Right cardiac atrium (tissue), 5 donors: Measurements from ENCODE around the gene NOTCH3. TPM values are rescaled to one million over a fixed set of nuclear protein-coding genes. Genes with fewer than 3 reads are reported as not detected.

Experiments used
- ATAC-seq, 2 donors: fragments of 200-7000 bp; cut with Tn5 transposase; one replicate each; pipeline versions ENCODE4 v1.8.0 to v1.9.1; 2020; ENCODE audit warnings: moderate library complexity in 2 of 2, mild to moderate bottlenecking in 1 of 2
- DNase-seq, 3 donors: peaks; one replicate each; pipeline ENCODE4 v3.0.0-alpha.2; 2020
- H3K27ac ChIP-seq: one replicate; pipeline ENCODE4 v1.5.1; 2013; ENCODE audit warnings: mild to moderate bottlenecking, low read length, control low read depth, moderate library complexity
- H3K27me3 ChIP-seq: one replicate; pipeline ENCODE4 v1.6.1; 2013; ENCODE audit not compliant: control insufficient read depth, insufficient read depth
- H3K4me1 ChIP-seq: one replicate; pipeline ENCODE4 v1.6.1; 2013; ENCODE audit warnings: low read length; ENCODE audit not compliant: control insufficient read depth, insufficient read depth
- H3K4me3 ChIP-seq: one replicate; pipeline ENCODE4 v1.5.1; 2013; ENCODE audit warnings: low read length, control low read depth
- H3K9me3 ChIP-seq: one replicate; pipeline ENCODE4 v1.6.1; 2013; ENCODE audit warnings: low read length; ENCODE audit not compliant: control insufficient read depth
- WGBS: extraction: QIAGEN DNeasy Blood & Tissue Kit; methylation state at CpG from one replicate; pipeline ENCODE4 v1.1.7; 2013; 5-methylcytosine and 5-hydroxymethylcytosine counted together
- intact Hi-C, 4 donors: fragments of 100-400 bp; cut with DNase I; formaldehyde crosslinking; loops; one replicate each; pipeline versions ENCODE4 v1.11.0 to v1.14.0; 2022 to 2023
- polyA plus RNA-seq: library from polyadenylated mRNA; stranded (reverse); fragments of 200-250 nt; gene quantifications from one replicate; pipeline ENCODE4 v1.2.3, GENCODE V29; 2013
- total RNA-seq, 4 donors: library from RNA; stranded (reverse); fragmentation: NEBNext Ultra II Directional; extraction: Animal tissue kit (Norgen Biotek cat#: 25700); gene quantifications; one replicate each; pipeline ENCODE4 v1.2.1, GENCODE V29; 2021
- donor health status: healthy with polysubstance abuse.
- donor health status: DM: no; HTN: yes; CAD: no.
- donor health status: DM: no; HTN: no; CAD: no.
- donor health status: DM: no; HTN: yes; CAD: no; lungs with severe emphysema.
- donor health status: DM: yes; HTN: yes; CAD: no.

Gene NOTCH3
- total and polyA plus RNA-seq, 5 donors = 10.9 to 22.1 (median 15.1) TPM

GRCh38 chr19:15177269-15178116, 23.3 kb downstream of the NOTCH3 start:
- Histone ChIP-seq H3K27ac (no peak overlapping the region), H3K4me3 (peak overlapping the region; percentile 27), H3K27me3 (no peaks in the 10 kb centered on the region)

DNA sequence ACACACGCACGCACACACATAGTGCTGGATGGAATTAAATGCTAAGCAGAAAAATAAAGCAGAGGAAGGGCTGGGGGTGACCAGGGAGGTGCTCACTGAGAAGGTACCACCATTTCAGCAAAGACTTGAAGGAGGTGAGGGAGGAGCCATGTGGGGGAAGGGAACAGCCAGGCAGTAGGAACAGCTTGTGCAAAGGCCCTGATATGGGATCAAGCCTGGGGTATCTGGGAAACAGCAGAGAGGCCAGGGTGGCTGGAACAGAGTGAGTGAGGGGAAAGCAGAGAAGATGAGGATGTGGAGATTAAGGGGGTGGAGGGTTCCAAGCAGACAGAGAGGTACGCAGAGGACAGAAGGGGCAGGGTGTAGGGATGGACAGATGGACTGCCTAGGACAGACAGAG, 25.2 kb downstream of the NOTCH3 start:
- ATAC-seq = no peak
- no peak for DNase-seq
- WGBS = 91% methylated on average over 3 of the region's 3 CpGs
- Histone ChIP-seq H3K4me3 (no peak overlapping the region), H3K27ac (no peak overlapping the region), H3K9me3 (no peaks in the 10 kb centered on the region), H3K4me1 (no peaks in the 10 kb centered on the region), H3K27me3 (no peaks in the 10 kb centered on the region)
- intact Hi-C loops = loop anchor here in 3 of 4 donors (5.0 kb wide), 2 partner anchors 77 to 382 kb away; no protein-coding TSS in a partner anchor

More at GRCh38 chr19:15177269-15178116, 23.3 kb downstream of the NOTCH3 start:
- WGBS = 5% methylated on average over 92 of the region's 92 CpGs
- H3K4me1 ChIP-seq = no peaks in the 10 kb centered on the region
- intact Hi-C loops = loop anchor here (2.0 to 5.0 kb wide), 3 partner anchors 75 to 380 kb away; no protein-coding TSS in a partner anchor
- peak; percentile 79 to 86 for ATAC-seq
- H3K9me3 ChIP-seq = no peaks in the 10 kb centered on the region
- peak; percentile 81 to 94 (median 93) for DNase-seq

- no peak for DNase-seq
- no peaks in the 10 kb centered on the region for H3K4me1 ChIP-seq
- H3K27ac ChIP-seq = no peak overlapping the region
- no peak for ATAC-seq
- H3K4me3 ChIP-seq = no peak overlapping the region
- WGBS = 96% methylated on average over 37 of the region's 37 CpGs
- no peaks in the 10 kb centered on the region for H3K27me3 ChIP-seq
- intact Hi-C loops = no loop called here
- H3K9me3 ChIP-seq = no peaks in the 10 kb centered on the region
These were observed 26.9 kb downstream of the NOTCH3 start for GRCh38 chr19:15173746-15174404.

- no peak for DNase-seq
- intact Hi-C loops = no loop called here
- Histone ChIP-seq H3K27me3 (no peaks in the 10 kb centered on the region), H3K4me3 (no peak overlapping the region), H3K27ac (no peak overlapping the region), H3K9me3 (peaks cover 4% of the 10 kb centered on the region), H3K4me1 (no peaks in the 10 kb centered on the region)
- 87% methylated on average over 32 of the region's 32 CpGs for WGBS
- peak in 1 of 2 donors; percentile 34 for ATAC-seq
These were observed 30.4 kb downstream of the NOTCH3 start for GRCh38 chr19:15170345-15170744.

GRCh38 chr19:15169541-15170285, 31.1 kb downstream of the NOTCH3 start:
- DNase-seq = no peak
- Histone ChIP-seq H3K27me3 (no peaks in the 10 kb centered on the region), H3K27ac (no peak overlapping the region), H3K9me3 (peaks cover 7% of the 10 kb centered on the region), H3K4me3 (no peak overlapping the region), H3K4me1 (no peaks in the 10 kb centered on the region)
- intact Hi-C loops = no loop called here
- WGBS = 79% methylated on average over 10 of the region's 10 CpGs
- ATAC-seq = peak in 1 of 2 donors; percentile 22

DNA sequence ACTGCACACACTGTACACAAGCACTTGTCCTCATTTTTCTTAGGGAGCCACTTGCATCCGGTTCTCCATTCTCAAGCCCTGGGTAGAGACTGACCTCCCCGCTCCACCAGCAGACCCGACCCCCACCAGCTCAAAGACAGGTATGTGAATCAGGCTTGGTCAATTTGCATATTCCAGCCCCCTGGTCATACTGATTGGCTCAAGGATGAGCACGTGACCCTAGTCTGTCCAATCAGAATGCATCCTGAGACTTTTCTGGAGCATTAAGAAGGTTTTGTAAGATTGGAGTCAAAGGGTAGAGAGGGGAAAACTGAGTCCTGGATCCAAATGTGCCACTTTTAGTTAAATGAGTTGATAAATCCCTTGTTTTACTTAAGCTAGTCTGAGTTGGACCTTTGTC, 34.1 kb downstream of the NOTCH3 start:
- no peak overlapping the region for H3K4me3 ChIP-seq
- WGBS = 69% methylated on average over 4 of the region's 4 CpGs
- ATAC-seq = no peak
- H3K27me3 ChIP-seq = no peaks in the 10 kb centered on the region
- intact Hi-C loops = no loop called here
- no peaks in the 10 kb centered on the region for H3K4me1 ChIP-seq
- H3K9me3 ChIP-seq = peaks cover 7% of the 10 kb centered on the region
- DNase-seq = no peak
- no peak overlapping the region for H3K27ac ChIP-seq

- intact Hi-C loops = no loop called here
- ATAC-seq = peak; percentile 44 to 45
These were observed 39.5 kb downstream of the NOTCH3 start for GRCh38 chr19:15161028-15161984.

GRCh38 chr19:15159251-15159650, 41.5 kb downstream of the NOTCH3 start:
- no peak overlapping the region for H3K4me3 ChIP-seq
- H3K9me3 ChIP-seq = no peaks in the 10 kb centered on the region
- no peak overlapping the region for H3K27ac ChIP-seq
- no peaks in the 10 kb centered on the region for H3K4me1 ChIP-seq
- no peak for DNase-seq
- H3K27me3 ChIP-seq = no peaks in the 10 kb centered on the region
- intact Hi-C loops = no loop called here
- no peak for ATAC-seq
- 75% methylated on average over 3 of the region's 3 CpGs for WGBS

More at GRCh38 chr19:15161028-15161984, 39.5 kb downstream of the NOTCH3 start:
- peaks cover 7% of the 10 kb centered on the region for H3K9me3 ChIP-seq
- no peaks in the 10 kb centered on the region for H3K27me3 ChIP-seq
- no peak overlapping the region for H3K27ac ChIP-seq
- H3K4me3 ChIP-seq = no peak overlapping the region
- 92% methylated on average over 42 of the region's 42 CpGs for WGBS
- peak in 1 of 3 donors; percentile 53 for DNase-seq
- H3K4me1 ChIP-seq = no peaks in the 10 kb centered on the region

DNA sequence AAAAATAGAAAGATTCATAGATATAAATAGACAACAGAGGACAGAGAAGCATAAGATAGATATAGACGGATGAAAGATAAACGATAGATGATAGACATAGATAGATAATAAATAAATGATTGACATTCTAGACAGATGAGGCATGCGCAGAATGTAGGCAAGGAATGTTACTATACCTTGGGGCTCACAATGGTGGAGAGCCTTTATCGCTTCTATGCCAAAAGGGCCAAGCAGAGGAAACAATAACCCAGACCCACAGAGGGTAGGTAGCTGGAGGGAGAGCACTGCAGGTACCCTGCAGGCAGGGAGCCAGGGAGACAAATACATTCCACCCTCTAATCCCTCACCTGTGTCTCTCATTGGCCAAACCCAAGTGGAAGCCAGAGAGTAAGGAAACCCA, 44.4 kb downstream of the NOTCH3 start:
- Histone ChIP-seq H3K9me3 (no peaks in the 10 kb centered on the region), H3K4me3 (no peak overlapping the region), H3K27me3 (no peaks in the 10 kb centered on the region), H3K4me1 (no peaks in the 10 kb centered on the region), H3K27ac (no peak overlapping the region)
- no peak for ATAC-seq
- DNase-seq = no peak
- intact Hi-C loops = no loop called here
- WGBS = 92% methylated on average over 4 of the region's 4 CpGs

DNA sequence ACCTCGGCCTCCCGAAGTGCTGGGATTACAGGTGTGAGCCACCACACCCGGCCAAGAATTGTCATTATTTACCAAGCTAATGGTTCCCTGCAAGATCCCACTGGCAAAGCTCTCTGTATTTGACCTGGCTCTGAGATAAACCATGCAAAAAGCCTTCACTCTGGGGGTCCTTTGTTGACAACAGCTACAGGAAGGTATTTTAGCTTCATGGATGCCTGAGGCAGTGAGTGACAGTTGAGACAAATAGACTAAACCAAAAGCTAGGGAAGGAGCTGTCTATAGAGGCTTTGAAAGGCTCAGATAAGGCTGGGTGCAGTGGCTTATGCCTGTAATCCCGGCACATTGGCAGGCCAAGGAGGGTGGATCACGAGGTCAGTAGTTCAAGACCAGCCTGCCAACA, 45.5 kb downstream of the NOTCH3 start:
- H3K27me3 ChIP-seq = no peaks in the 10 kb centered on the region
- no peaks in the 10 kb centered on the region for H3K4me1 ChIP-seq
- no peak overlapping the region for H3K27ac ChIP-seq
- H3K4me3 ChIP-seq = no peak overlapping the region
- H3K9me3 ChIP-seq = no peaks in the 10 kb centered on the region
- intact Hi-C loops = no loop called here
- ATAC-seq = no peak
- 91% methylated on average over 5 of the region's 5 CpGs for WGBS
- no peak for DNase-seq
